ENCODE data around the gene BACH2.

BACH2 gene

GRCh38 chr6:90237350-90237990, 59.2 kb downstream of the BACH2 start:
- no peak for DNase-seq (ENCODE audit: low spot score)

- DNase-seq (ENCODE audit: low spot score): peak; percentile 81
Measured at GRCh38 chr6:90233994-90234393, 62.6 kb downstream of the BACH2 start.

GRCh38 chr6:90233213-90233612, 63.4 kb downstream of the BACH2 start:
- no peak for DNase-seq (ENCODE audit: low spot score)

DNA sequence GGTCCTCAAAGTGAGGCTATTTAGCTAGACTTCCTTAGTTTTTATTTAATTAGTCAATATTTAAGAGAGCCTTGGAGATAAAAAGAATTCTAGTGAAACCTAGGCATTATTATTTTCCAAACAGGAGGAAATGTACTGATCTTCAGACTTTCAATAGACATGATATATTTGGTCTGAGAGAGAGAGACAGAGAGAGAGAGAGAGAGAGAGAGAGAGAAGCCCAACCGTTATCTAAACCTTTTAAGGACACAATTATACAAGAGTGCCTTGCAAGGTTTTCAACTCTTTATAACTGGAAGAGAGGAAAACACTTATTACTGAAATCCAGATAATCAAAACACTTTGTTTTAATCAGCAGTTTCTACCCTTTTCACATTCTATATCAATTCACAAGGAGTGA, 64.8 kb downstream of the BACH2 start:
- DNase-seq (ENCODE audit: low spot score): no peak

GRCh38 chr6:90231308-90231707, 65.3 kb downstream of the BACH2 start:
- DNase-seq (ENCODE audit: low spot score): no peak

DNA sequence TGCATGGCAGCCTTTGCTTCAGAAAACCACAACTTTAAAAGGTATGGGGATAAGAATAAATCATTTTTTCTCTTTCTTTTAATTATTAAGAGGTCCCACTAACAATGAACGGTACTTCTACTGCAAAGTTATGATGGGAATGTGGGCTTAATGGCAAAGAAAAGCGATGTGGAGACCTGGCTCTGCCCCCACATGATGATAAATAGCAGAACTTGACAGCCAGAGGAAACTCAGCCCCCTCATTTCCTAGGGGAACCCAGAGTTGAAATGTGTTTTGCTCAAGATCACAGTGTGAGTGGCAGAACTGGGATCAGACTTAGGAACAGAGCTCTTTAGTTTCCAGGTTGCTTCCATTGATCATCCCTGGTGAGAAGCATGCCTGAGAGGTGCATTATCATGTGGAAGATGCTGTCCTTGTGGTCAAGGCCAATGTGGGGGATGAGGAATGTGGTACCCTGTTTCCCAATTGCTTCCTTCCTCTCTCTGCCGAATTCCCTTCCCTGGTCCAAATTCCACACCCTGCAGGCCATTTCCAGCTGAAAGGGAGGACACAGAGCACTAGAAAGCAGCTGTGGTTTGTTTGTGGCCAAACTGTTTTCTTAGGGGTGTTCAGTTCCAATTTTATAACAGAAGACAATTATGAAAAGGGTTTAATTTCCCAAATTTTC, 66.0 kb downstream of the BACH2 start:
- DNase-seq (ENCODE audit: low spot score): no peak

DNA sequence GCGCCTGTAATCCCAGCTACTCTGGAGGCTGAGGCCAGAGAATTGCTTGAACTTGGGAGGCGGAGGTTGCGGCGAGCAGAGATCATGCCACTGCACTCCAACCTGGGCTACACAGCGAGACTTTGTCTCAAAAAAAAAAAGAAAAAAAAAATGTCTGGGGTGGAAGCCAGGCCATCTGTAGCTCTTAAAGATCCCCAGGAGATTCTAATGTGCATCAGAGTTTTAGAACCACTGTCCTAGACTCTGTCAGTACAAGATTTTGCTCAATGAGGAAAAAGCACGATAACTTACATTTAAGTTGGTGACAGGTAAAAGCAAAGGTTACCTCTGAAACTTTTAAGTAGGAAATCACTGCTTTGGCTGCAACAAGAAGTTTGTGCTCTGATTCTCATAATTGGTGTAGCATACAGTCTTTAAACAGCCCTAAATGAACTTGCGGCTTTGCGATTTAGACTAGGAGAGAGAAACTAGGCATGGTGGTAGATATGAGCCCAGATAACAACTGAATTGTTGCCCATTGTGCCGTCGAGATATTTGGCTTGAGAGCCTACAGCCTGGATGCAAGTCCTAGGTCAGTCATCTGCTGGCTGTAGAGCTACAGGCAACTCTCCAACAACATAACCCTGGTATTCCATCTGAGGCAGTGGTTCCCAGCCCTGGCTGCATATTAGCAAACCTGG, 67.2 kb downstream of the BACH2 start:
- no peak for DNase-seq (ENCODE audit: low spot score)

GRCh38 chr6:90227673-90228072, 69.0 kb downstream of the BACH2 start:
- no peak for DNase-seq (ENCODE audit: low spot score)

GRCh38 chr6:90227213-90227612, 69.4 kb downstream of the BACH2 start:
- DNase-seq (ENCODE audit: low spot score): no peak

DNA sequence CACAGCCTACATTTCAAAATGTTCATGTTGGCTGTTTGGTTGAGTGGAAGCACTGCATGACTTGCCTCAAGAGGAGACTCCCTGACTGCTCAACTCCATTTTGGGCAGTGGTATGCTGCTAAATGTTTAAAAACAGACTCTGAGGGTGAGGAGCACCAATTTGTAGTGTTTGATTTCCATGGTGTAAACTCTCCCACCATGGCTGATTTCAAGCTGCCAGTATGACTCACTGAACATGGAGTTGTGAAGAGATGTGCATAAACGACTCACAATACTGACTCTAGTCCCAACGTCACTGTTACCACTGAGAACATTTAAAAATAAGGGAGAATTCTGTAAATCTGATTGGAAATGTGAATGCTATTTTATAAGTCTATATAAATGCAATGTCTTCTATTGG, 70.4 kb downstream of the BACH2 start:
- no peak for DNase-seq (ENCODE audit: low spot score)

DNA sequence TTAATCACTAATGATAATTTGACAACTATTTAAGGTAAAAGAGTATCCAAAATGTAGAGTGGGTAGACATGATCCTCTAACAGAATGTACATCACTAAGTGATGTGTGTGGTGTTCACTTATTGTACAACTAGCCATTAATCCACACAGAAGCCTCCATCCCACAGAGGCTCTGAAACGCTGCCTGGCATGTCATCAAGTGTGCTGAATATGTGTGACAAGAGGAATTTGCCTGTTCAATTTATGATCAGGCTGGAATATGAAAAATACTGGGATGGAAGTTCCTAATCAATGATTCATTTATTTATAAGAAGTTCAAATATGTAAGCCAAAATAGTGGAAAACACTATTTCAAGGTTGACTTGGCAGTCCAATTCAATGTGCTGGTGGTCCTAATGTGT, 72.4 kb downstream of the BACH2 start:
- no peak for DNase-seq (ENCODE audit: low spot score)

DNA sequence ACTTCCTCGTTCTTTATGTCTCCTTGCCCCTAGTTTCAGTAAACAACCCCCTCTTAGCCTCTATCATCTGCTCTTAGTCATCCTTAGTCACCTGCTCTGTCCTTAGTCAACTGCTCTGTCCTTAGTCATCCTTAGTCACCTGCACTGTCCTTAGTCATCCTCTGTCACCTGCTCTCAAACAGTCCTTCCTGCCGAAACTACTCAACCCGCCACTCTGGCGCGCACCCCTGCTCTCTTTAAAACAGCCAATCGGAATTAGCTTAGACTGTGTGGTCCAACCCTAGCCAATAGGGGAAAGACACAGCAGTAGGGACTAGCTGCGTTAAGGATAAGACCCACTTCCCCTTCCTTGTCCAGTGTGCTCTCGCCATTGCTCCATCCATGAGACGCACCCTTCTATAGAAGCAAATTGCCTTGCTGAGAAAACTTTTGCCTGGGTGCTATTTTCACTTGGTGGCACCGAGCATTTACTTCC, 73.9 kb downstream of the BACH2 start:
- DNase-seq (ENCODE audit: low spot score): no peak

DNA sequence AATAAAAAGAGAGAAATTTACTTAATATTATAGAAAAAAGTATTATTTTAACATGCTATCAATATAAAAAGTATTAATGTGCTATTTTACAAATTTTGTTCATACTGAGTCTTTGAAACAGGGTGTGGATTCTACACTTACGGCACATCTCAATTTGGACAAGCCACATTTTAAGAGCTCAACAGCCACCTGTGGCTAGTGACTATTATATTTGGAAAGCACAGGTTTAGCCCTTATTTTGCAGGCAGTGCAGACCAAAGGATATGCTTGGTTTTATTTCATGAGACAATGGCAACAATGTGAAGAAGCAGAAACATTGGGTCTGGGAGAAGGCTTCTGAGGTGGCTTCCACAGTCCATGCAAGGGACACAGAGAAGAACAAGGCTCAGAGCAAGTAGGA, 74.6 kb downstream of the BACH2 start:
- DNase-seq (ENCODE audit: low spot score): no peak

- DNase-seq (ENCODE audit: low spot score): no peak
Measured at GRCh38 chr6:90221403-90221802, 75.2 kb downstream of the BACH2 start.

DNA sequence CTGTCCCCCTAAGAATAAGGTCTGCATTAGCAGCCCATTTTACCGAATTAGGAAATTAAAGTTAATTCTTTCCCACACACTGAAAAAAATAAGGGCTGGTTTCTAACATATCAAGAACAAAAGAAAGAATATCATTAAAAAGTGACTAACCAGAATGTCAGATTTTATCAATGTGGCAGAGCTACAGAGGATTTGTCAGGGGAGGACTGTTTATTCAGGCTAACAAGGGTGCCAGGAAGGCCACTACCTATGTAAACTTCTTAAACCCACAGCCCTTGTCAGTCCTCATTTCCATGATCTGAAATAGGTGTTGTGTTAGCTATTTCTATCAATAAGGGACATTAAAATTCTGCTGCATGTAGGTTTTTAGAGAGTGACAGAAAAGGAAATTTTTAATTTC, 76.4 kb downstream of the BACH2 start:
- DNase-seq (ENCODE audit: low spot score): no peak

DNA sequence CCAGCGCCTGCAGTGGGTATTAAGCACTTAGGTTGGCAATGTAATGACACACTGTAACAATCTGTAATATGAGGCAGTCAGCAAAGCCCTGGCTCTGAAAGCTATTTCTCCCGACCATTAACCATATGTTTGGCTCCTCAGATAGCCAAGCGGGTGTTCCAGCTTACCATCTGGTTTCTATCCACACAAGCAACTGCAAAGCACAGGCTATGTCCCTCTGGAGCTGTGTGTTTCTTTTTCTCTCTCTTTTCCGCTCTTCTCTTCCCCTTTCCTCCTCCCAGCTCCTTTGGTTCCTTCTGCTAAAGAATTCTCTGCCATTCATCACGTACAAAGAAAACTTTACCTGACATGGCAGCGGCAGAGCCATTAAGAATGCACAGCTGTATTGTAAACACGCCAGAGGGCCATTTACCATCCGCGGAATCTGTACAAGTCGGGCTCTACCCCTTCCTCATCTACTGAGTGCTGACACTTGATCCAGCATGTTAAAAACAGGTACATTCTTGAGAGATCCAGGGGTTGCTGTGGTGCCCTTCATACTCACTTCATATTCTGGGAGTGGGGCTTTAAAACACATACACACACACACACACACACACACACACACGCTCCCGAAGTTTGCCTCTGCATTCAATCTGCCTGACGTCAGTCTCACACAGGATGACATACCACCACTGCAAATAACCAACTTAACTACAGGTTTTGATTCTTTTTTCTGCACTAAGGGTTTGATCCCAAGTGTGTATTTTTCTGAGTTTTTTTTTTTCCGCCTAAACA, 77.2 kb downstream of the BACH2 start:
- DNase-seq (ENCODE audit: low spot score): no peak

DNA sequence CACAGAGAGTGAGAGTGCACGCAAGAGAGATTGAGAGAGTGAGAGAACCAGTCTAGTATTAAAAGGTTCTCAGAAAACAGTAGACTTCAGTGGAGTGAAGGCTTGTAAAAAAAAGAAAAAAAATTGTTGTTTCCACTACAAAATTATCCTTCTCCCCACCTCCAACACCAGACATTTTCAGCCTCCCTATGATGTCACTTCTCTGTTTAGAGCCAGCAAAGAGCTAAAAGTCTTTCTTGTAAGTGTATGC, 77.8 kb downstream of the BACH2 start:
- DNase-seq (ENCODE audit: low spot score): no peak

- no peak for DNase-seq (ENCODE audit: low spot score)
Measured at GRCh38 chr6:90217506-90218127, 79.0 kb downstream of the BACH2 start.

GRCh38 chr6:90216072-90216977, 80.3 kb downstream of the BACH2 start:
- DNase-seq (ENCODE audit: low spot score): peak; percentile 46

GRCh38 chr6:90214966-90215365, 81.7 kb downstream of the BACH2 start:
- DNase-seq (ENCODE audit: low spot score): no peak

DNA sequence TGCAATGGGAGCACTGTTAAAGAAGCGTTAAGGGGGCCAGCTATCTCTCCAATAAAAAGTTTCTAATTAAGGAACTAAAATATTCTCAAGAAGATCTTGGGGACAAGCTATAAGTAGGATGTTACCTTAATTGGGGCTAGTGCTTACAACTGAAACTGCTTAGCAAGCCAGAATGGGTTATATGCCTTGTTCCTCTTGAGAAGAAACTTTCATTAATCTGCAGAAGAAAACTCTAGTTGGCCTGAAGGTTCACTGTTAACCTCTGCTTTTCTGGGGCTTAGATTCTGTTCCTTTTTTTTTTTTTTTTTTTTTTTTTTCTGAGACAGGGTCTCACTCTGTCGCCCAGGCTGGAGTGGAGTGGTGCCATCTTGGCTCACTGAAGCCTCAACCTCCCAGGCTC, 82.2 kb downstream of the BACH2 start:
- DNase-seq (ENCODE audit: low spot score): no peak

All from CD4-positive, alpha-beta T cell treated with Interleukin-6 at 100 ng/mL for 8 hours (primary cell).